Measurements from ENCODE around the gene RNF123.

DNA sequence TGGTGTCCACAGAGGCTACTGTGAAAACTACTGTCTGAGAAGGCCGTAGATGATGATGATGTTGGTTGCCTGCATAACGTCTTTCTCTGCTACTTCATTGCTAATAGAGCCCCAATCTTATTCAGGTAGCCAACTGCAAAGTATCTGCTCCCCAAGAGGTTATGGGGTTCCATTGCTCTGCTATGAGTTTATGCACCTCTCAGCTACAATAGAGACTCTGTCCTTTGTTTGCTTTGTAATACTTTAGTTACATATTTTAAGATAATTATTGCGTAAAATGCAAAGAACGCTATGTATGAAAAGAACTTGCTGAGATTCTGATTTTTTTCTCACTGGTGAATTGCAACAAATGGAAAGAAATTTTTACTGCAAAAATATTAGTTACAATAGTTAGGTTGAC is 62.1 kb downstream of the RNF123 start:
- TF ChIP-seq EP300 (IDR thresholded peaks at IDR 0.05; ENCODE audit: borderline replicate concordance in 1 of 2, low read depth in 1 of 2, low read length in 1 of 2) (no peak), FOXM1 (IDR thresholded peaks at IDR 0.05; ENCODE audit: low read depth) (no peak), NRF1 (IDR thresholded peaks at IDR 0.05; ENCODE audit: low read depth, low read length) (no peak)
- TF ChIP-seq, protein P1, sequence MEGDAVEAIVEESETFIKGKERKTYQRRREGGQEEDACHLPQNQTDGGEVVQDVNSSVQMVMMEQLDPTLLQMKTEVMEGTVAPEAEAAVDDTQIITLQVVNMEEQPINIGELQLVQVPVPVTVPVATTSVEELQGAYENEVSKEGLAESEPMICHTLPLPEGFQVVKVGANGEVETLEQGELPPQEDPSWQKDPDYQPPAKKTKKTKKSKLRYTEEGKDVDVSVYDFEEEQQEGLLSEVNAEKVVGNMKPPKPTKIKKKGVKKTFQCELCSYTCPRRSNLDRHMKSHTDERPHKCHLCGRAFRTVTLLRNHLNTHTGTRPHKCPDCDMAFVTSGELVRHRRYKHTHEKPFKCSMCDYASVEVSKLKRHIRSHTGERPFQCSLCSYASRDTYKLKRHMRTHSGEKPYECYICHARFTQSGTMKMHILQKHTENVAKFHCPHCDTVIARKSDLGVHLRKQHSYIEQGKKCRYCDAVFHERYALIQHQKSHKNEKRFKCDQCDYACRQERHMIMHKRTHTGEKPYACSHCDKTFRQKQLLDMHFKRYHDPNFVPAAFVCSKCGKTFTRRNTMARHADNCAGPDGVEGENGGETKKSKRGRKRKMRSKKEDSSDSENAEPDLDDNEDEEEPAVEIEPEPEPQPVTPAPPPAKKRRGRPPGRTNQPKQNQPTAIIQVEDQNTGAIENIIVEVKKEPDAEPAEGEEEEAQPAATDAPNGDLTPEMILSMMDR (IDR thresholded peaks at IDR 0.05), result no peak
- TF ChIP-seq, protein P2, sequence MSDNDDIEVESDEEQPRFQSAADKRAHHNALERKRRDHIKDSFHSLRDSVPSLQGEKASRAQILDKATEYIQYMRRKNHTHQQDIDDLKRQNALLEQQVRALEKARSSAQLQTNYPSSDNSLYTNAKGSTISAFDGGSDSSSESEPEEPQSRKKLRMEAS (IDR thresholded peaks at IDR 0.05; ENCODE audit: low read depth), result no peak

Data from SK-N-SH (cell line).